Activated CD4-positive, alpha-beta T cell treated with anti-CD3 and anti-CD28 coated beads for 4 hours (primary cell): ENCODE measurements around the gene KRT6B.
"Not testable (repeated sequence)": the region's sequence is repeated elsewhere in the genome, so short reads cannot be mapped to it uniquely, and the experiment has no call there.

Experiments
- DNase-seq, 2 donors: peaks; one replicate each; pipeline ENCODE4 v3.0.0-alpha.2; 2020

Gene KRT6B

GRCh38 chr12:52464897-52465296 is 13.0 kb upstream of the KRT6B start:
- DNase-seq, result no peak

- no peak for DNase-seq
Measured at GRCh38 chr12:52461693-52462092, 9.7 kb upstream of the KRT6B start.

GRCh38 chr12:52458861-52459260 is 6.9 kb upstream of the KRT6B start:
- DNase-seq, result no peak

GRCh38 chr12:52455821-52456220 is 3.9 kb upstream of the KRT6B start:
- DNase-seq, result no peak

- DNase-seq, result no peak
Measured at GRCh38 chr12:52454411-52455201, 2.7 kb upstream of the KRT6B start.

- DNase-seq, result no peak
Measured at GRCh38 chr12:52448228-52448627, 3.7 kb downstream of the KRT6B start.

GRCh38 chr12:52447196-52447595 is 4.8 kb downstream of the KRT6B start:
- DNase-seq, result not testable (repeated sequence)

- DNase-seq, result no peak
Measured at GRCh38 chr12:52446367-52447045, 5.4 kb downstream of the KRT6B start.

- DNase-seq, result no peak
Measured at GRCh38 chr12:52445876-52446275, 6.1 kb downstream of the KRT6B start.

GRCh38 chr12:52444647-52445595 is 7.0 kb downstream of the KRT6B start:
- no peak for DNase-seq

GRCh38 chr12:52443966-52444365 is 8.0 kb downstream of the KRT6B start:
- DNase-seq, result no peak

GRCh38 chr12:52442600-52443061 is 9.3 kb downstream of the KRT6B start:
- DNase-seq, result no peak

GRCh38 chr12:52441320-52441911 is 10.5 kb downstream of the KRT6B start:
- DNase-seq, result no peak

GRCh38 chr12:52440821-52441319 is 11.1 kb downstream of the KRT6B start:
- DNase-seq, result no peak

- DNase-seq, result no peak
Measured at GRCh38 chr12:52439845-52440244, 12.1 kb downstream of the KRT6B start.

- DNase-seq, result no peak
Measured at GRCh38 chr12:52439420-52439819, 12.5 kb downstream of the KRT6B start.

- DNase-seq, result no peak
Measured at GRCh38 chr12:52438305-52439301, 13.3 kb downstream of the KRT6B start.

- DNase-seq, result no peak
Measured at GRCh38 chr12:52437508-52437907, 14.4 kb downstream of the KRT6B start.

- DNase-seq, result no peak
Measured at GRCh38 chr12:52436828-52437474, 15.0 kb downstream of the KRT6B start.

- DNase-seq, result no peak
Measured at GRCh38 chr12:52436000-52436827, 15.7 kb downstream of the KRT6B start.
